ENCODE results near the gene BPI. TPM values are rescaled to one million over a fixed set of nuclear protein-coding genes. Genes with fewer than 3 reads are reported as not detected.
"Not testable (repeated sequence)": the region's sequence is repeated elsewhere in the genome, so short reads cannot be mapped to it uniquely, and the experiment has no call there.

BPI gene
- polyA plus RNA-seq, 12 donors: 0.44 to 5.8 (median 0.53) TPM; not detected in 3

GRCh38 chr20:38358556-38358955 is 54.6 kb downstream of the BPI start:
- DNase-seq: no peak

- no peak for DNase-seq
These were observed 59.2 kb downstream of the BPI start for GRCh38 chr20:38363004-38363747.

DNA sequence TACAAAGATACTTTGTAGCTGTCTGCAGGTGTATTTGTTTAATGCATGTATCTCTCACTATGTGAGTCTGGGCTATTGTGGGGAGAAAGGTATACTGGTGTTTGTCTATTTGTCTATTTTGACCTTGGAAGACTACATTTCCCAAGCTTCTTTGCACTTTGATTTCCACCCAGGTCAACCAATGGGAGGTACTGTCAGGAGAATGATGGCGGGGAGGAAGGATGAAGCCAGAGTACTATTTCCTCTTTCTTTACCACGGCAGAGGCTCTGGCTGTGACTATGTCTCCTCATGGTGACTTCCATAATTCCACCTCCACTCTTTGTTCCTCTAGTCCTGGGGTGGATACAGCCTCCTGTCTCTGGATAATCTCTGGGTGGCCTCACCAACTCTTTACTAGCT is 65.4 kb downstream of the BPI start:
- DNase-seq: no peak

- no peak for DNase-seq
These were observed 68.8 kb downstream of the BPI start for GRCh38 chr20:38372806-38373205.

- DNase-seq: no peak
These were observed 69.4 kb downstream of the BPI start for GRCh38 chr20:38373231-38373867.

- DNase-seq: no peak
These were observed 69.9 kb downstream of the BPI start for GRCh38 chr20:38373898-38374297.

DNA sequence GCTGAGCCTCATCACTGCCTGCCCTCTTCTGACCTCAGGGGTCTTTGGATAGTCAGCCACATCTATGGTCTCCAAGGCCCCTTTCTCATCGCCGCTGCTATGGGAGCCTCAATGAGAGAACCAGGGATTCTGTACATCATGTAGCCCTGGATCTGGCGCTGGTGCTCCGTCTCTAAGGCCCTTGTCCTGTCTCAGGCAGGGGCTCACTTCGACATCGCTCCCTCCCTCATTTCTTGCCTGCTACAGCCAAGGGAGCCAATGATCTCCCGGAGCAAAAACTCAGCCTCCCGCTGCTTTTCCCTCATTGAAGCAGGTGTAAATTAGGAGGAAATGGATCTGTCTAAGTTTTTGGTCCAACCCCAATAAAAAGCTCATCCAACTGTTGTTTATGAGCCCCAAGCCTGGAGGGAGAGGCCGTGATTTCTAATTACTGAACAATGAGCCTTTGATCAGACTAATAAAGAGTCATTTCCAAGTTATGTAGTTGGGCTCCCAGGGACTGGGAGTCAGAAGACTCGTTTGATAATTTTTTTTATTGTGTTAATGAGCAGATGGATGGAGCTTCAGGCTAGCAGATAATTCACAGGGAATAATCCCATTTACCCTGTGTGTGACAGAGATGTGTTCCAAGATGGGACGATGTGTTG is 73.2 kb downstream of the BPI start:
- no peak for DNase-seq

GRCh38 chr20:38377838-38378237 is 73.9 kb downstream of the BPI start:
- not testable (repeated sequence) for DNase-seq

DNA sequence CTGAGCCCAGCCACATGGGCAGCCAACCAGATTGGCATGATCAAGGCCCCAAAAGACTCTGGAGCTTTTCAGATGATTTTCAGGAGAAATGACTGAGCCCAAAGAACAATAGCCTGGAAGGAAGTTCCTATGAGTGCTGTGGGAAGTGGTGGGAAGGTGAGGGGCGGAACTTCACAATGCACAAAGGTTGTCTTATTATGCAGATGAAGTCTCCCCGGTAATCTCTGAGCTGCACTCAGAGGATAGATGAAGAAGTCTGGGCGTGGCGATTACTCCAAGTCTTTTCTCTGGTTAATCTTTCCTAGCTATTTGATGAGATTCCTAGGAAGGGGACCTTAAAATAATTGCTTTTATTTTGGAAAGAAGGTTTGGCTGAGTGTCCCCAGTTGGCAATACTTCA is 79.2 kb downstream of the BPI start:
- DNase-seq: no peak

DNA sequence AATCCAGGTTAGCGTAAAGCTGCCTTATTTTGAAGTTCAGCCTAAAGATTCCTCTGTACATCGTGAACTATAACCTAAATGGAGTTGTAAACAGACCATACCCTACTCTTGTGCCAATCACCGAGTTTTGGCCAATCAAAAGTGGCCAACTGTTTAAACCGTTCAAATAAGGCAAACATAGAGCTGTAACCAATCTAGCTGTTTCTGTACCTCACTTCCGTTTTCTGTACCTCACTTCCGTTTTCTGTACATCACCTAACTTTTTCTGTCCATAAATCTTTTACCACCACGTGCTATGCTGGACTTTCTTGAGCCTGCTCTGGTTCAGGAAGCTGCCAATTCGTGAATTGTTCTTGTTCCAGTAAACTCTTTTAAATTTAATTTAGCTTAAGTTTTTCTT is 82.0 kb downstream of the BPI start:
- no peak for DNase-seq

DNA sequence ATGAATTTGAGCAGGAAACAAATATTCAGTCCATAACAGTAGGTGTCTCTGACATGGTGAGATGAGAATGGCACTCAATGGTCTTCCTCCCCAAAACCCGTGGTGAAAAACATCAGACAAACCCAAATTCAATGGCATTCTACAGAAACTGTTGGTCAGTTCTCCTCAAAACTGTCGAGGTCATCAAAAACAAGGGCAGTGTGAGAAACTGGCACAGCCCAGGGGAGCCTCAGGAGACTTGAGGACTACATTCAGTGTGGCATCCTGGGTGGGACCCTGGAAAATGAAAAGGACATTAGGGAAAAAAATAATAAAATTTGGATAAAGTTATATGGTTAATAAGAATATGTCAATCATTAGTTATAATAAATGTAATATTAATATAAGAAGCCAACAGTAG is 82.9 kb downstream of the BPI start:
- no peak for DNase-seq

Other genes with a start within 250 kb of the BPI start
- gene TGM2, start 138.9 kb upstream of the BPI start, polyA plus RNA-seq (ENCODE audit: insufficient read length in 12 of 12): 10 to 100 TPM in 10 of 12 donors, 1 to 10 TPM in 1, not detected in 1; 9.5 to 71.6 (median 12.8) TPM
- 10 to 100 TPM in 4 of 12 donors, 1 to 10 TPM in 7, not detected in 1; 7.1 to 15.1 (median 9.4) TPM for gene KIAA1755, start 43.4 kb upstream of the BPI start, polyA plus RNA-seq (ENCODE audit: insufficient read length in 12 of 12)
- gene LBP, start 42.3 kb downstream of the BPI start, polyA plus RNA-seq (ENCODE audit: insufficient read length in 12 of 12): under 1 TPM in 2 of 12 donors, not detected in 10; 0.07 to 0.30 TPM
- 10 to 100 TPM in 11 of 12 donors, not detected in 1; 15.2 to 57.1 (median 18.3) TPM for gene SNHG17, start 131.2 kb downstream of the BPI start, polyA plus RNA-seq (ENCODE audit: insufficient read length in 12 of 12)
- 10 to 100 TPM in 11 of 12 donors, not detected in 1; 17.4 to 27.9 (median 22.1) TPM for gene RALGAPB, start 168.7 kb downstream of the BPI start, polyA plus RNA-seq (ENCODE audit: insufficient read length in 12 of 12)

All from muscle of arm (tissue), 12 donors.